SK-N-SH treated with all-trans-retinoic acid at 6 μM for 48 hours (cell line): Measurements from ENCODE around the gene PTCH1.

Source experiments
- ARNTL ChIP-seq: fragments of 450-650 bp; formaldehyde crosslinking; IDR thresholded peaks from 2 replicates; pipeline ENCODE4 v1.5.0; 2020; ENCODE audit warnings: low read depth, mild to moderate bottlenecking, moderate library complexity, borderline replicate concordance
- CREB5 ChIP-seq: fragments of 250-450 bp; sonication (Bioruptor Pico); IDR thresholded peaks from 2 replicates; pipeline ENCODE4 v1.5.1; 2020; ENCODE audit warnings: low read depth, mild to moderate bottlenecking, moderate library complexity
- PATZ1 ChIP-seq: fragments of 250-450 bp; sonication (Bioruptor Pico); IDR thresholded peaks from 2 replicates; pipeline ENCODE4 v1.8.0; 2020; ENCODE audit warnings: mild to moderate bottlenecking, moderate library complexity, borderline replicate concordance
- RARB ChIP-seq: fragments of 250-450 bp; sonication (Bioruptor Pico); IDR thresholded peaks from 2 replicates; pipeline ENCODE4 v1.8.0; 2021; ENCODE audit warnings: mild to moderate bottlenecking, moderate library complexity
- TCF4 ChIP-seq: fragments of 250-450 bp; sonication (Bioruptor Pico); IDR thresholded peaks from 2 replicates; pipeline ENCODE4 v1.8.0; 2021; ENCODE audit warnings: mild to moderate bottlenecking, moderate library complexity, borderline replicate concordance
- ZC3H10 ChIP-seq: fragments of 250-450 bp; sonication (Bioruptor Pico); IDR thresholded peaks from 2 replicates; pipeline ENCODE4 v1.5.1; 2021; ENCODE audit warnings: mild to moderate bottlenecking, moderate library complexity
- ZNF70 ChIP-seq: fragments of 450-650 bp; formaldehyde crosslinking; IDR thresholded peaks from 2 replicates; pipeline ENCODE4 v1.5.0; 2020; ENCODE audit warnings: mild to moderate bottlenecking, moderate library complexity
- TF ChIP-seq, protein P1 (sequence below): fragments of 250-450 bp; sonication (Bioruptor Pico); IDR thresholded peaks from 2 replicates; pipeline ENCODE4 v1.8.0; 2021; ENCODE audit warnings: low read depth, mild to moderate bottlenecking, moderate library complexity, borderline replicate concordance
- TF ChIP-seq, protein P2 (sequence below): fragments of 250-450 bp; sonication (Bioruptor Pico); IDR thresholded peaks from 2 replicates; pipeline ENCODE4 v1.5.1; 2021; ENCODE audit warnings: mild to moderate bottlenecking, moderate library complexity

DNA sequence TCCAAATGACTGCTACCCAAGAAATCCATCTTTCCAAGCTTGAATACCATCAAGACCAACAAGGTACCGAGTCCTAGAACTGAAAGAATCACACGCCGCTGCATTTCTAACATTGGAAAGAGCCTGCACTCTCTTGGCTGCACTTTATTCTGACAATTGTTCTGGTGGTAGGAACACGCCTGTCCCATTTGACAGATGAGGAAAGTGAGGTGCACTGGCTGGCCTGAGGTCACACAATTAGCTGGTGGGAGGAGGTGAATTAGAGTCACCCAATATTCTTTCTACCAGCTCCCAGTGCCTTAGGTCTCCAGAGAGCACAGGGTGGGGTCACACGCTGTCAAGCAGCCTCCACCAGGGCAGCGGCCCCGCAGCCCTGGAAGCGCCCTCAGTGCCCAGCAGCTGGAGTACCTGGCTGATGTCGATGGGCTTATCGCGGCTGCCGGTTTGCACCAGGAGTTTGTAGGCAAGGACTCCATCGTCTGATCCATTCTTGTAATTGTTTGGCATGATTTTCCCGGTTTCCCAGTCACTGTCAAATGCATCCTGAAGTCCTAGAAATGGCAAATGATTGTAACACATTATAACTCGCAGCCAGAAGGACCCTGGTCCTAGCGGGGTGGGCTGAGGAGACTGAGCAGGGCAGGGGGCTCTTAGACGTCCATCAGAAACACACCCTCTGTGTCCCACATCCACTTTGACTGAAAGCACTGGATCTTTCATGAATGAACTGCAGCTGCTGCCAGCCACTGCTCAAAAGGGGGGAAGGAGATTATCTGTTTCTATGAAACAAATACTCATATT is 55.1 kb downstream of the PTCH1 start:
- TF ChIP-seq ARNTL (CRISPR knock-in tag) = no peak
- TF ChIP-seq, protein P1, sequence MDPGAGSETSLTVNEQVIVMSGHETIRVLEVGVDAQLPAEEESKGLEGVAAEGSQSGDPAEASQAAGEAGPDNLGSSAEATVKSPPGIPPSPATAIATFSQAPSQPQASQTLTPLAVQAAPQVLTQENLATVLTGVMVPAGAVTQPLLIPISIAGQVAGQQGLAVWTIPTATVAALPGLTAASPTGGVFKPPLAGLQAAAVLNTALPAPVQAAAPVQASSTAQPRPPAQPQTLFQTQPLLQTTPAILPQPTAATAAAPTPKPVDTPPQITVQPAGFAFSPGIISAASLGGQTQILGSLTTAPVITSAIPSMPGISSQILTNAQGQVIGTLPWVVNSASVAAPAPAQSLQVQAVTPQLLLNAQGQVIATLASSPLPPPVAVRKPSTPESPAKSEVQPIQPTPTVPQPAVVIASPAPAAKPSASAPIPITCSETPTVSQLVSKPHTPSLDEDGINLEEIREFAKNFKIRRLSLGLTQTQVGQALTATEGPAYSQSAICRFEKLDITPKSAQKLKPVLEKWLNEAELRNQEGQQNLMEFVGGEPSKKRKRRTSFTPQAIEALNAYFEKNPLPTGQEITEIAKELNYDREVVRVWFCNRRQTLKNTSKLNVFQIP (CRISPR knock-in tag) = no peak
- no peak for TF ChIP-seq PATZ1 (CRISPR knock-in tag)
- TF ChIP-seq, protein P2, sequence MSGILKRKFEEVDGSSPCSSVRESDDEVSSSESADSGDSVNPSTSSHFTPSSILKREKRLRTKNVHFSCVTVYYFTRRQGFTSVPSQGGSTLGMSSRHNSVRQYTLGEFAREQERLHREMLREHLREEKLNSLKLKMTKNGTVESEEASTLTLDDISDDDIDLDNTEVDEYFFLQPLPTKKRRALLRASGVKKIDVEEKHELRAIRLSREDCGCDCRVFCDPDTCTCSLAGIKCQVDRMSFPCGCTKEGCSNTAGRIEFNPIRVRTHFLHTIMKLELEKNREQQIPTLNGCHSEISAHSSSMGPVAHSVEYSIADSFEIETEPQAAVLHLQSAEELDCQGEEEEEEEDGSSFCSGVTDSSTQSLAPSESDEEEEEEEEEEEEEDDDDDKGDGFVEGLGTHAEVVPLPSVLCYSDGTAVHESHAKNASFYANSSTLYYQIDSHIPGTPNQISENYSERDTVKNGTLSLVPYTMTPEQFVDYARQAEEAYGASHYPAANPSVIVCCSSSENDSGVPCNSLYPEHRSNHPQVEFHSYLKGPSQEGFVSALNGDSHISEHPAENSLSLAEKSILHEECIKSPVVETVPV (CRISPR knock-in tag) = no peak
- TF ChIP-seq RARB = no peak
- no peak for TF ChIP-seq ZC3H10 (CRISPR knock-in tag)
- no peak for TF ChIP-seq CREB5
- no peak for TF ChIP-seq ZNF70 (CRISPR knock-in tag)
- no peak for TF ChIP-seq TCF4
